ENCODE measurements around the gene RPL22L1. TPM values are rescaled to one million over a fixed set of nuclear protein-coding genes. Genes with fewer than 3 reads are reported as not detected.
"Not testable (repeated sequence)": the region's sequence is repeated elsewhere in the genome, so short reads cannot be mapped to it uniquely, and the experiment has no call there.

Gene RPL22L1
- total RNA-seq, 1 experiment from 2014 or later = 43.1 TPM

GRCh38 chr3:170896333-170896732, 26.3 kb upstream of the RPL22L1 start:
- not testable (repeated sequence) for H3K4me3 ChIP-seq (ENCODE audit: low read length); H3K4me2 ChIP-seq (ENCODE audit: low read depth, low read length, poor library complexity, severe bottlenecking); H3K36me3 ChIP-seq (ENCODE audit: insufficient read depth, low read length); H2AFZ ChIP-seq (ENCODE audit: low read length); H3K27me3 ChIP-seq (ENCODE audit: low read length); H3K9ac ChIP-seq (ENCODE audit: low read length); H3K27ac ChIP-seq (ENCODE audit: low read length); H4K20me1 ChIP-seq (ENCODE audit: insufficient read depth, low read depth, low read length); H3K9me3 ChIP-seq (ENCODE audit: low read length); H3K79me2 ChIP-seq (ENCODE audit: low read length); H3K4me1 ChIP-seq (ENCODE audit: low read length); DNase-seq; H3K9me2 ChIP-seq (replicated peaks; ENCODE audit: insufficient read depth, low read length)

- no peak overlapping the region for H3K4me3 ChIP-seq (ENCODE audit: low read length)
- no peaks in the 10 kb centered on the region for H3K4me1 ChIP-seq (ENCODE audit: low read length)
- no peak overlapping the region for H2AFZ ChIP-seq (ENCODE audit: low read length)
- H3K4me2 ChIP-seq (ENCODE audit: low read depth, low read length, poor library complexity, severe bottlenecking) = no peak overlapping the region
- H3K9me3 ChIP-seq (ENCODE audit: low read length) = no peaks in the 10 kb centered on the region
- H4K20me1 ChIP-seq (ENCODE audit: insufficient read depth, low read depth, low read length) = no peaks in the 10 kb centered on the region
- H3K9me2 ChIP-seq (replicated peaks; ENCODE audit: insufficient read depth, low read length) = no peaks in the 10 kb centered on the region
- no peaks in the 10 kb centered on the region for H3K36me3 ChIP-seq (ENCODE audit: insufficient read depth, low read length)
- DNase-seq = no peak
- H3K79me2 ChIP-seq (ENCODE audit: low read length) = no peaks in the 10 kb centered on the region
- H3K27me3 ChIP-seq (ENCODE audit: low read length) = no peaks in the 10 kb centered on the region
- no peak overlapping the region for H3K9ac ChIP-seq (ENCODE audit: low read length)
- no peak overlapping the region for H3K27ac ChIP-seq (ENCODE audit: low read length)
Measured at GRCh38 chr3:170893895-170894294, 23.9 kb upstream of the RPL22L1 start.

GRCh38 chr3:170889630-170890029, 19.6 kb upstream of the RPL22L1 start:
- Histone ChIP-seq H3K27ac (ENCODE audit: low read length) (no peak overlapping the region), H3K9ac (ENCODE audit: low read length) (no peak overlapping the region), H3K27me3 (ENCODE audit: low read length) (no peaks in the 10 kb centered on the region), H3K4me2 (ENCODE audit: low read depth, low read length, poor library complexity, severe bottlenecking) (no peak overlapping the region), H4K20me1 (ENCODE audit: insufficient read depth, low read depth, low read length) (no peaks in the 10 kb centered on the region), H3K9me2 (replicated peaks; ENCODE audit: insufficient read depth, low read length) (no peaks in the 10 kb centered on the region), H3K36me3 (ENCODE audit: insufficient read depth, low read length) (no peaks in the 10 kb centered on the region), H2AFZ (ENCODE audit: low read length) (no peak overlapping the region), H3K79me2 (ENCODE audit: low read length) (no peaks in the 10 kb centered on the region), H3K4me3 (ENCODE audit: low read length) (no peak overlapping the region), H3K9me3 (ENCODE audit: low read length) (no peaks in the 10 kb centered on the region), H3K4me1 (ENCODE audit: low read length) (no peaks in the 10 kb centered on the region)
- no peak for DNase-seq

GRCh38 chr3:170889132-170889531, 19.1 kb upstream of the RPL22L1 start:
- Histone ChIP-seq H3K27ac (ENCODE audit: low read length) (no peak overlapping the region), H2AFZ (ENCODE audit: low read length) (no peak overlapping the region), H3K4me1 (ENCODE audit: low read length) (no peaks in the 10 kb centered on the region), H3K9me2 (replicated peaks; ENCODE audit: insufficient read depth, low read length) (no peaks in the 10 kb centered on the region), H3K9ac (ENCODE audit: low read length) (no peak overlapping the region), H4K20me1 (ENCODE audit: insufficient read depth, low read depth, low read length) (no peaks in the 10 kb centered on the region), H3K27me3 (ENCODE audit: low read length) (no peaks in the 10 kb centered on the region), H3K4me3 (ENCODE audit: low read length) (no peak overlapping the region), H3K79me2 (ENCODE audit: low read length) (no peaks in the 10 kb centered on the region), H3K9me3 (ENCODE audit: low read length) (no peaks in the 10 kb centered on the region), H3K4me2 (ENCODE audit: low read depth, low read length, poor library complexity, severe bottlenecking) (no peak overlapping the region), H3K36me3 (ENCODE audit: insufficient read depth, low read length) (no peaks in the 10 kb centered on the region)
- no peak for DNase-seq

- H3K27ac ChIP-seq (ENCODE audit: low read length); H3K27me3 ChIP-seq (ENCODE audit: low read length); DNase-seq; H3K9me2 ChIP-seq (replicated peaks; ENCODE audit: insufficient read depth, low read length); H3K79me2 ChIP-seq (ENCODE audit: low read length); H4K20me1 ChIP-seq (ENCODE audit: insufficient read depth, low read depth, low read length); H3K4me1 ChIP-seq (ENCODE audit: low read length); H2AFZ ChIP-seq (ENCODE audit: low read length); H3K9ac ChIP-seq (ENCODE audit: low read length); H3K9me3 ChIP-seq (ENCODE audit: low read length); H3K36me3 ChIP-seq (ENCODE audit: insufficient read depth, low read length); H3K4me3 ChIP-seq (ENCODE audit: low read length); H3K4me2 ChIP-seq (ENCODE audit: low read depth, low read length, poor library complexity, severe bottlenecking): not testable (repeated sequence)
Measured at GRCh38 chr3:170884109-170884930, 14.3 kb upstream of the RPL22L1 start.

- not testable (repeated sequence) for DNase-seq; H2AFZ ChIP-seq (ENCODE audit: low read length); H3K27me3 ChIP-seq (ENCODE audit: low read length); H3K9me3 ChIP-seq (ENCODE audit: low read length); H3K27ac ChIP-seq (ENCODE audit: low read length); H3K4me2 ChIP-seq (ENCODE audit: low read depth, low read length, poor library complexity, severe bottlenecking); H3K36me3 ChIP-seq (ENCODE audit: insufficient read depth, low read length); H3K79me2 ChIP-seq (ENCODE audit: low read length); H3K9ac ChIP-seq (ENCODE audit: low read length); H3K4me3 ChIP-seq (ENCODE audit: low read length); H3K4me1 ChIP-seq (ENCODE audit: low read length); H4K20me1 ChIP-seq (ENCODE audit: insufficient read depth, low read depth, low read length); H3K9me2 ChIP-seq (replicated peaks; ENCODE audit: insufficient read depth, low read length)
Measured at GRCh38 chr3:170878688-170879087, 8.7 kb upstream of the RPL22L1 start.

- not testable (repeated sequence) for H3K27me3 ChIP-seq (ENCODE audit: low read length); H3K9me3 ChIP-seq (ENCODE audit: low read length); H3K4me2 ChIP-seq (ENCODE audit: low read depth, low read length, poor library complexity, severe bottlenecking); H3K4me1 ChIP-seq (ENCODE audit: low read length); H2AFZ ChIP-seq (ENCODE audit: low read length); H3K9me2 ChIP-seq (replicated peaks; ENCODE audit: insufficient read depth, low read length); DNase-seq; H3K36me3 ChIP-seq (ENCODE audit: insufficient read depth, low read length); H3K79me2 ChIP-seq (ENCODE audit: low read length); H3K27ac ChIP-seq (ENCODE audit: low read length); H3K9ac ChIP-seq (ENCODE audit: low read length); H3K4me3 ChIP-seq (ENCODE audit: low read length); H4K20me1 ChIP-seq (ENCODE audit: insufficient read depth, low read depth, low read length)
Measured at GRCh38 chr3:170877311-170877710, 7.3 kb upstream of the RPL22L1 start.

GRCh38 chr3:170876537-170876936, 6.5 kb upstream of the RPL22L1 start:
- H3K9me3 ChIP-seq (ENCODE audit: low read length) = no peaks in the 10 kb centered on the region
- peak; percentile 9 for DNase-seq

More at GRCh38 chr3:170876537-170876936, 6.5 kb upstream of the RPL22L1 start:
- H3K4me3 ChIP-seq (ENCODE audit: low read length) = no peak overlapping the region
- no peaks in the 10 kb centered on the region for H4K20me1 ChIP-seq (ENCODE audit: insufficient read depth, low read depth, low read length)
- no peak overlapping the region for H3K9ac ChIP-seq (ENCODE audit: low read length)
- H3K4me1 ChIP-seq (ENCODE audit: low read length) = no peaks in the 10 kb centered on the region
- no peaks in the 10 kb centered on the region for H3K79me2 ChIP-seq (ENCODE audit: low read length)
- no peak overlapping the region for H3K27ac ChIP-seq (ENCODE audit: low read length)
- no peak overlapping the region for H3K4me2 ChIP-seq (ENCODE audit: low read depth, low read length, poor library complexity, severe bottlenecking)
- no peaks in the 10 kb centered on the region for H3K9me2 ChIP-seq (replicated peaks; ENCODE audit: insufficient read depth, low read length)
- H2AFZ ChIP-seq (ENCODE audit: low read length) = no peak overlapping the region
- no peaks in the 10 kb centered on the region for H3K36me3 ChIP-seq (ENCODE audit: insufficient read depth, low read length)
- no peaks in the 10 kb centered on the region for H3K27me3 ChIP-seq (ENCODE audit: low read length)

Data from Karpas-422 (cell line).